Measurements from ENCODE around the gene PKP4. TPM values are rescaled to one million over a fixed set of nuclear protein-coding genes. Genes with fewer than 3 reads are reported as not detected.
"Not testable (repeated sequence)": the region's sequence is repeated elsewhere in the genome, so short reads cannot be mapped to it uniquely, and the experiment has no call there.

PKP4 gene
- total RNA-seq, 4 donors from 2014 or later, result 58.2 to 115 (median 89.9) TPM

- no peak for TF ChIP-seq EP300 (IDR thresholded peaks at IDR 0.05)
- no peak for TF ChIP-seq POLR2A (IDR thresholded peaks at IDR 0.05)
- TF ChIP-seq CTCF (IDR thresholded peaks at IDR 0.05), result no peak
- TF ChIP-seq POLR2AphosphoS5 (IDR thresholded peaks at IDR 0.05), result no peak
- H3K9me3 ChIP-seq, result peaks cover 0 to 8% (median 0%) of the 10 kb centered on the region in 3 donors
- H3K27me3 ChIP-seq, result no peaks in the 10 kb centered on the region
- no peak for ATAC-seq
- no peaks in the 10 kb centered on the region for H3K36me3 ChIP-seq
- H3K27ac ChIP-seq, result no peak overlapping the region
- no peaks in the 10 kb centered on the region for H3K4me1 ChIP-seq
- H3K4me3 ChIP-seq, result no peak overlapping the region
Observed at GRCh38 chr2:158695305-158695704, 238.6 kb downstream of the PKP4 start.

- not testable (repeated sequence) for H3K4me3 ChIP-seq, H3K27me3 ChIP-seq, H3K36me3 ChIP-seq, ATAC-seq, H3K27ac ChIP-seq, H3K9me3 ChIP-seq, H3K4me1 ChIP-seq
- WGBS, 2 donors (ENCODE audit: low coverage in 1 of 2), result 83 to 90% methylated on average over 1 to 5 of the region's 5 CpGs
Observed at GRCh38 chr2:158695744-158696143, 239.0 kb downstream of the PKP4 start.

DNA sequence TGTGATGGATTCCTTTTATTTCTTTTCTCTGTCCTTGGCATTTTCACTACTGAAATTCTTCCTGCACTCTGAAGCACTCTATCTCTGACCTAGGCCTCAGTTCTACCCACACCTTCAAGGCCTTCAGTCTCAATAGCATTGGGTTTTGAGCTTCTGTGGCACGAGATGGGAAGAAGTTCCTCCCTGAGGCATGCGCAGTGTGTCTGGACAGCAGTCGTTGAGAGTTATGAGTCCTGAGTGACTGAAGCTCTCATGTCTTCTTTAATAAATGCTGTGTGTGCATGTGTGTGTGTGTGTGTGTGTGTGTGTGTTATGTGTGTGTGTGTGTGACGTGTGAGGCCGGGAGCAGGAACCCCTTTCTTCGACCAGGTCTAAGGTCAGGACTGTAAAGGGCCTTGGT is 242.6 kb downstream of the PKP4 start:
- Histone ChIP-seq H3K36me3 (no peaks in the 10 kb centered on the region), H3K4me1 (no peaks in the 10 kb centered on the region), H3K4me3 (no peak overlapping the region), H3K9me3 (peaks cover 0 to 8% (median 0%) of the 10 kb centered on the region in 3 donors), H3K27ac (no peak overlapping the region), H3K27me3 (no peaks in the 10 kb centered on the region)
- TF ChIP-seq POLR2AphosphoS5 (IDR thresholded peaks at IDR 0.05) (no peak), POLR2A (IDR thresholded peaks at IDR 0.05) (no peak), CTCF (IDR thresholded peaks at IDR 0.05) (no peak), EP300 (IDR thresholded peaks at IDR 0.05) (no peak)
- ATAC-seq, result no peak
- 60 to 72% methylated on average over 2 to 5 of the region's 6 CpGs for WGBS, 2 donors (ENCODE audit: low coverage in 1 of 2)

- TF ChIP-seq EP300 (IDR thresholded peaks at IDR 0.05), result no peak
- TF ChIP-seq POLR2A (IDR thresholded peaks at IDR 0.05), result no peak
- no peak for TF ChIP-seq POLR2AphosphoS5 (IDR thresholded peaks at IDR 0.05)
- TF ChIP-seq CTCF (IDR thresholded peaks at IDR 0.05), result no peak
- H3K36me3 ChIP-seq, result no peaks in the 10 kb centered on the region
- H3K4me1 ChIP-seq, result no peaks in the 10 kb centered on the region
- WGBS, 2 donors (ENCODE audit: low coverage in 1 of 2), result 64 to 90% methylated on average over 3 of the region's 3 CpGs
- H3K27ac ChIP-seq, result no peak overlapping the region
- H3K4me3 ChIP-seq, result no peak overlapping the region
- H3K27me3 ChIP-seq, result no peaks in the 10 kb centered on the region
- peaks cover 0 to 21% (median 0%) of the 10 kb centered on the region in 3 donors for H3K9me3 ChIP-seq
- no peak for ATAC-seq
Observed at GRCh38 chr2:158701101-158701500, 244.3 kb downstream of the PKP4 start.

DNA sequence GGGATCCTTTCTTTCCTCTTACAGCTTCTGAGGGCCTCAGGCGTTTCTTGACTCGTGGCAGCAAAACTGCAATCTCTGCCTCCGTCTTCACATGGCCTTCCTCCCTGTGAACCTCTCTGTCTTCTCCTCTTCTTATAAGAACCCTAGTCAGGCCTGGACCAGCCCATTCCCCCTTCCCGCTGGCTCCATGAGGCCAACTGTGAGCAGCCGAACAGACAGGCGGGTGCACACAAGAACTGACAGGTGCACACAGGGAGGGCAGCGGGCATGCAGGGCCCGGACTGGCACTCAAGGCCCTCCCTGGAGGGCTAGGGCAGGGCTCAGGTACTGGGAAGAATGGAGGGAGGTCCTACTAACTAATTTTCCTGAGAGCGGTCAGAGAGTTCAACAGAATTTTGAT is 246.0 kb downstream of the PKP4 start:
- ATAC-seq, result no peak
- WGBS, 2 donors (ENCODE audit: low coverage in 1 of 2), result 66 to 67% methylated on average over 1 to 4 of the region's 9 CpGs

DNA sequence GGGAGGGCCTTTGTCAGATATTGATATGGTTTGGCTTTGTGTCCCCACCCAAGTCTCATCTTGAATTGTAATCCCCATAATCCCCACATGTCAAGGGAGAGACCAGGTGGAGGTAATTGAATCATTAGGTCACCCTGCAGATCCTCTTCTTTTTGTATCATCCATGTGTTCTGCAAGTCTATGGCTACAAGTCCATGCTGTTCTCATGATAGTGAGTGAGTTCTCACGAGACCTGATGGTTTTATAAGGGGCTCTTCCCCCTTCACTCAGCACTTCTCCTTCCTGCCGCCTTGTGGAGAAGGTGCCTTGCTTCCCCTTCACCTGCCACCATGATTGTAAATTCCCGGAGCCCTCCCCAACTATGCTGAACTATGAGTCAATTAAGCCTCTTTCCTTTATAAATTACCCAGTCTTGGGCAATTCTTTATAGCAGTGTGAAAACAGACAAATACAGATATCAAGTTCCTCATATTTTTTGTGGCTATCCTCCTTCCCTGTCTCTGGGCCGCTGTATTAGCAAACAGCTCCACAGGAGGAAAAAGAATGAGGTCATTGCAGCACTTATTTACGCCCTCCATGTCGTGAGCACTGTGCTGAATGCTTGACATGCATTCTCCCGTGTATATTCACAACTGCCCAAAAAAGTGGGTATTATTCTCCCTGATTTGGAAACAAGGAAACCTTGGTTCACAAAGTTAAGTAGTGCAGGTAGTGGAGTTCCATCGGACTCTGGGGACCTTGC is 248.1 kb downstream of the PKP4 start:
- not testable (repeated sequence) for H3K4me3 ChIP-seq, ATAC-seq, H3K27me3 ChIP-seq, H3K4me1 ChIP-seq, H3K36me3 ChIP-seq, H3K27ac ChIP-seq
- WGBS, 2 donors (ENCODE audit: low coverage in 1 of 2), result 89 to 93% methylated on average over 3 to 7 of the region's 8 CpGs
- H3K9me3 ChIP-seq, result peaks cover 0 to 20% (median 0%) of the 10 kb centered on the region in 3 donors

More for the DNA sequence above, 246.0 kb downstream of the PKP4 start:
- H3K27ac ChIP-seq, result no peak overlapping the region
- no peaks in the 10 kb centered on the region for H3K36me3 ChIP-seq
- no peaks in the 10 kb centered on the region for H3K4me1 ChIP-seq
- TF ChIP-seq CTCF (IDR thresholded peaks at IDR 0.05), result no peak
- TF ChIP-seq POLR2A (IDR thresholded peaks at IDR 0.05), result no peak
- no peak for TF ChIP-seq EP300 (IDR thresholded peaks at IDR 0.05)
- no peak for TF ChIP-seq POLR2AphosphoS5 (IDR thresholded peaks at IDR 0.05)
- no peak overlapping the region for H3K4me3 ChIP-seq
- peaks cover 0 to 20% (median 0%) of the 10 kb centered on the region in 3 donors for H3K9me3 ChIP-seq
- no peaks in the 10 kb centered on the region for H3K27me3 ChIP-seq
